HG03103 (cell line): ENCODE measurements around the gene GAS7.

Experiments
- ATAC-seq: cut with Tn5 transposase; IDR thresholded peaks from one replicate; pipeline ENCODE4 v1.9.1; 2021; ENCODE audit warnings: low read depth; ENCODE audit not compliant: unreplicated experiment

The GAS7 gene

DNA sequence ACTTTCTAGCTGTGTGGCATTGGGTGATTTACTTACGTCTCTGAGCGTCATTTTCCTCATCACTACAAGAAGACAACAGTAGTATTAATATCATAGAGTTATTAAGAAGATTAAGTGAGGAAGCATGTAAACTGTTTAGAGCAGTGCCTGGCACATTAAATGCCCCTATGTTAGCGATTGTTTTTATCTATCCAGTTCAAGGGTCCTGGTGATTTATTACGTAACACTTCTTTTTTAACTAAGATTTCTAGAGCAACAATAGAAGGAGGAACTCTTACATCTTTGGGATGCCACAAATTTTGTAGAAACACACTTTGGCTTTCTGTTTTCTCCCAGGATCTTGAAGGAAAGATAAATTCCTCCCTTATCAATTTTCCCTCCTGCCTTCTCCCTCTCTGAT lies 3.3 kb upstream of the GAS7 start:
- no peak for ATAC-seq

DNA sequence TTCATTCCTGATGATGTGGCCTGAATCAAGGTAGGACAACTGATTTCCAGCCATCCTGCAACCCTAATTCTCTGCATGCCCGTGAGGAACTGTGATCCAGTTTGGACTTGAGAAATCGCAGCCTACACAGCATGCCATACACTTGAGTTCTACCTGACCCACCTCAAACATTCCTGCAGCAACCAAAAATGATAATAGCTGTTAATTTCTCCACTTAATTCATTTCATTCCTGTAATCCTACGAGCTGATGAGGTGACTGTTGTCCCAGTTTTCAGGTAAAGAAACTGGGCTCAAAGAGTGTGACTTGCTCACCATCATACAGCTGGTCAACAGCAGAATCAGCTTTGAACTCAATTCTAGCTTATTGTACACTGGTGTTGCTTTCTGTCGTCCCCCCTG lies 2.2 kb upstream of the GAS7 start:
- no peak for ATAC-seq

DNA sequence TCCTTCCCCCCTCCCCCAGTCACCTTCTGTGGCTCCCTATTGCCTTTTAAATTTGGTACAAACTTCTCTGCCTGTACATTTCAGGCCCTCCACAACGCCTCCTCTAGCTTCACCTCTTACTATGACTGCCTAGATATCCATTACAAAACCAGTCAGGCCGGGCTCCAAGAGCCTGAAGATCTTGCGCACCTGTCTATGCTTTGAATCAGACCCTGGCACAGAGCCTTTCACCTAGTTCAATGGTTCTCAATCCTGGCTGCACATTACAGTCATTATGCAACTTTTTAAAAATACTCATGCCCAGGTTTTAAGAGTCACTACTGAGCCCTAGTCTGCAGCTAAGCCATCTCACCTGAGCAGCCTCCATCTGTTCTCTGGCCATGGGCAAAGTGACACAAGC lies 1.6 kb upstream of the GAS7 start:
- ATAC-seq: no peak

DNA sequence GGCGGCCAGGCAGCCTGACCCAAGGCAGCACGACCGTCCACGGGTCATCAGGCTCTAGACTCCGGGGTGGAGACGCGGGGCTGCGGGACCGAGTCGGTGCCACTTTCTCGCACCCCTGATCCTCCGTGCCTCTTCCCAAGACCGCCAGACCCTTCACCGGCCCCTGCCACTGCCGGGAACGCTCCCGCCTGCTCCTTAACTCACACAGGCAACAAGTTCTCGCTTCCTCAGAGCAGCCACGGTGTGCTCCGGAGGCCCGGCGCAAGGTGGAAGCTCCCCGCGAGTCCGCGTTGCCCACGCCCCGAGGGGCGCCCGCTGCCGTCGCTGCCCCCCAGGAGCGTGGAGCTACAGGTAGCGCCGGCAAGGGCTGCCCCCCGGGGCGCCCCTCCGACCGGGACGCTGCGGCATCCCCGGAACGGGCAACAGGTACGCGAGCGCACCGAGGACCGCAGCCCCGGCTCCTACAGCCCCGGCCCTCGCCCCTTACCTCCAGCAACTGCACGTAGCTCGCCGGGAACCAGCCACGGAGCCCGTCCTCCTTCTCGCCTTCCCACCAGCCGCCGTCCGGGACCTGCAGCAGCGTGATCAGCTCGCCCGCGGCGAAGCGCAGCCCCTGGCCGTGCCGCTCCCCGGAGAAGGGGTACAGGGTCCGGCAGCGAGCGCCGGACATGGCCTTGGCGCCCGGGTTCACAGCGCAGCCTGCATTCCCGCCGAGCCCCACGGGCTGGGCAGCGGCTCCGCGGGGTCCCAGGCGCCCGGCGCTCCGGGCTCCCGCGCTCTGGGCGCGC lies 491 bp downstream of the GAS7 start:
- ATAC-seq: no peak

DNA sequence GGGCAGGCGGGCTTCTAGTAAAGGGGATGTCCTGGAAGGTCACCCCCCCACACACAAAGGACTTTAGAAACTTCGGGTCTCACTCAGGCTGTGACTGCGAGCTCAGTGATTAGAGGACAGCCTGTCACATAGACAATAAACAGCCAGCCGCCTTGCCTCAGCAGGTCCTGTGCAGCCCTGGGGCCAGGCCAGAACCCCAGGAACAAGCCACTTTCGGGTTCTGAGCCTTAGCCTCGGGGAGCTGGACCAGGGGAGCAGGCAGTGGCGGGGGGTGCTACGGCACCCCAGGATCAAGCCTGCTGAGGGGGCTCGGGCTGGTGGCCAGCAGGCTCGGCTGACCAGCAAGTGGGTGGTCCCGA lies 1.1 kb downstream of the GAS7 start:
- ATAC-seq: no peak

DNA sequence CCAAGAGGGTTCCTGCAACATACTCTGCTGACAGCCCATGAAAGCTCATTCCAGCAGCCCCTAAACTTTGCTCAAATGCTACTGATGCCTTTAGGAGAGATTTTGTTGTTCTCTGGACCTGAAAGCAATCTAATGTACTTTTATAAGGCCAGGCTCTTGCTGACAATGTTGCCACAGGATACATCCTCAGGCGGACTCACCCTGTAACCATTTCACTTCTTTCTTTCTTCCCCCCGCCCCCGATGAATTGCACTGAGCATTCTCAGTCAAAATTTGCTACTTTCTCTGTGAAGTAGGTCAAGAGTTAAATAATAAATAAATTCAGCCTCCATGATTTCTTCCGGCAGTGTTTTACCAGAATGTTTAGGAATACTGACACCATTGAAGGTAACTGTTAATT lies 1.5 kb downstream of the GAS7 start:
- ATAC-seq: no peak

DNA sequence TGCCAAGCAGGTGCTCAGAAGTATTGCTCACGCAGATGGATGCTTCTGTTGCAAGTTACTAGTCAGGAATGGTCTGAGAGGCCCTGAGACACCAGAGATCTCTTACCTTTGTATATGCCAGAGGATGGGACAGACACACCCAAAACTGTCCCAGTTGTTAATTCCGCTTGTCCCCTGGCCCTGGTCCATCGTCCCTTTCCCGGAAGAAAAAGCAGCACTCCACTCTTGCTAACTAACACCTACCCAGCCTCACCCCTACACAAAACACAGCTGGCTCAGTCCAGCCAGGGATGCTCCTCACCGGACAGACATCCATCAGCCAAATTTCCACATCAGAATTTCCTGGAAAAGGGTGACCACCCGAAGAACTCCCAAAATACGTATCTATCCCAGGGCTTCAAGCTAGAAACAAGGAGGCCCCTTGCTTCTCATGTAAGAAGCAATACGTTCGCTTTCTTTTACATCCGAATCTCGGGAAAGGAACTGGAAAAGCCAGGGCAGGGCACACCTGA lies 2.0 kb downstream of the GAS7 start:
- no peak for ATAC-seq

DNA sequence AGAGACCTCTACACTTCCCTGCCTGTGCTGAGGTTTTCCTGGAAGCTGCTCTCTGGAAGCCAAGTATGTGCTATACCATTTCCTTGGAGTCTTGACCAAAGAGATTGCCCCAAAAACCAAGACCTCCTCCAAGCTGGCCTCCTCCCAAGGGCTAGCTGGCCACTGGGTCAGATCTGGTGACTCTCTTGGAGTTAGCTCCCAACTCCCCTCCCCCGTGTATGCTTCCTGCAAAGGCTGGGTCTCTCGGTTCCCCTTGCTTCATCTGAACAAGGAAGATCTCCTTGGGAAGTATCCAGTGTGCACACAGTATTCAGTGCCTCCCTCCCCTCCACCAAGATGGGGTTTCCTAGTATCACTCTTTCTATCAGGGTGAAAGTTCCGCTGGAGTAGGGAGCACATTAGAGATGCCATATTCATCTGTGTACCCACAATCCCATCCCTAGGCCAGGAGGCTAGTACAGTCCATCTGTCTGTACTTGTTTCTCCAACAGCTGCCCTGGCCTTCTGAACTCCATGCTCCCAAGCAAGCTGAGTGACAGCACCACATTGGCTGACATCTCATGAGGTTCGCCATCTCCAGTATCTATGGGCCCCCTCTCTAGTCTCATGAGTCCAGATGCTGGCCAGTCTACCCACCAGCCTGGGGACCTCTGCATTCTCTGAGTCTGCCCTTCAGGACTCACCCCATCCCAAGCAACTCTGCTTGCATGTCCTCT lies 3.2 kb downstream of the GAS7 start:
- ATAC-seq: no peak

DNA sequence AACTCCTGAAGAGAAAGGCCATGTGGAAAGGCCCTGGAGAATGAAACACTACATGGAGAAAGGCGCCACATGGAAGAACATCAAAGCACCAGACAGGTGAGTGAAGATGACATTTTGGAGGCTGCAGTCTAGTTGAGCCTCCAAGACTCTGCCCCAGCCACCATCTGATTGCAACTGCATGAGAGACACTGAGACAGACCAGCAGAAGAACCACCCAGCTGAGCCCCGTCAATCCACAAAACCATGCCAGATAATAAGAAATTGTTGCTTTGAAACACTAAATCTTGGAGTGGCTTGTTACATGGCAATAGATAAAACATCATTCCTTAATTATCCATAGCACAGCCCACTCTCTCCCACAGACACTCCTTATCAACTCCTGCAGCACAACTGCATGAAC lies 4.8 kb downstream of the GAS7 start:
- ATAC-seq: no peak

DNA sequence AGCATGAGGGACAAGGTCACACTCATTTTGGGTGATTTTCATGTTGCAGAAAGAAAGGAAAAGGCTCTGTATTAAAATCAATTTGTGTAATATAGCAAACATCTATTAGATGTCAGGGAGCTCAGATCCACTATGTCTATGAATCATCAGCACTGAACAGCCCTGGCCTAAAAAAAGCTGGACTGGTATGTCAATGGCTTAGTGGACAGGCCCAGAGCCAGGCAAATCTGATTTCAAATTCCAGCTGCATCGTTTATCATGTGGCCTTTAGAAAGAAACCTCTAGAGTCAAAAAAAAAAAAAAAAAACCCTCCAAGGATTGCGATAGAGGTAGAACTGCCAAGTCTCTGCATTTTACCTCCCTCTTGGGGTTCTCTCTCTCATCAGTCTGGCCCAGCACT lies 5.4 kb downstream of the GAS7 start:
- no peak for ATAC-seq

DNA sequence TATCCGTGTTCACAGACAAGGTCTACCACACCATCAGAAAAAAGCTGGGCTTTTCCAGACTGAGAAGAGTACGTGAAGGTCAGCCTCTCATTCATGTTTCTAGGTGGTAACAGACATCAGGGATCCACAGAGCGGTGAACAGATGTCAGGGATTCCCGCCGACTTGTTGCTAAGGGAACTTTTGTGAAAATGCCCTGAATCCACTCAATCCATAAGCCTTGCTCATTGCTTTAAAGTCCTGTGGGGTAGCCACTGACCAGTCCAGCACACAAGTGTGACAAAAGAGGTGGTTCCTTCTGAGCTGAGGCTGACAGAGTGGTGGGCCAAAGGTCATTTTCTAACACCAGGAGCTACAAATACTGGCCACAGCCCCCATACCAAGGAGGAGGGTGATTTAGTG lies 5.9 kb downstream of the GAS7 start:
- ATAC-seq: no peak

DNA sequence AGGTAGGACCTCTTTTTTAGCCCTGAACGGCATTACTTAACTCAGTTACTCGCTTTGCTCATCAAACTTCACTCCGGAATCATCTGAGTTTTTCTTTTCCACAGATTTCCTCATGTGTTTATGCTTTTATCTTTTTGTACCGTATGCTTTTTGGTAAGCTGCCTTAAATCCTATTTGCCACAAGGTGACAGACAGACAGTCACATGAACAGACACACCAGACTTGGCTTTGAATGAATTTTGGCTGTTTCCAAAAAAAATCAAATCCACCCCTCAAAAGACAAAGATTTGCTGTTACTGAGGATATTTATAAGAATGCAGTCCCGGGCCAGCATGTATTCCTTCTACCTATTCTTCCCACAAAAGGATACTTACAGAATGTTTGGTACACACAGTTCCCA lies 10.9 kb downstream of the GAS7 start:
- no peak for ATAC-seq

DNA sequence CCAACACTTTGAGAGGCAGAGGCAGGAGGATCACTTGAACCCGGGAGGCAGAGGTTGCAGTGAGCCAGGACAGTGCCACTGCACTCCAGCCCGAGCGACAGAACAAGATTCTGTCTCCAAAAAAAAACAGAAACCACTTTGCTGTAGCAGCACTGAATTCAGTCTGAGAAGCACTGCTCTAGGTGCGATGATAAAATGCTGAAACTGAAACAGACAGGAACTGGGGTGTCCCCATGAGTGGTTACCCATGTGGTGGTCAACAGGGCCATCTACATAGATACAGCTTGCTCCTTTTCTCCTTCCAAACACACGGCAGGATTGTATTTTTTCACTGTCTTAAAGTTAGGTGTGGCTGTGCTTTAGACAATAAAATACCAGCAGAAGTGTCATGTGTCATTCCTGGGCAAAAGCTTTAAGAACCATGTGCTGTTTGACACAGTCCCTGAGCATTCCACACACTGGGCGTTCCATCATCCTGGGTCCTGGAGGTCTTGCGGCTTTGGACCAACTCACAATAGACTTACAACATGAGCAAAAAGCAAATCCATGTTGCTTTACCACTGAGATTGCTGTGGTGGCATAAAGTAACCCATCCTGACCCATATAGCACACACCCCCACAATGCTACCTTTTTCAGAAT lies 11.5 kb downstream of the GAS7 start:
- no peak for ATAC-seq

DNA sequence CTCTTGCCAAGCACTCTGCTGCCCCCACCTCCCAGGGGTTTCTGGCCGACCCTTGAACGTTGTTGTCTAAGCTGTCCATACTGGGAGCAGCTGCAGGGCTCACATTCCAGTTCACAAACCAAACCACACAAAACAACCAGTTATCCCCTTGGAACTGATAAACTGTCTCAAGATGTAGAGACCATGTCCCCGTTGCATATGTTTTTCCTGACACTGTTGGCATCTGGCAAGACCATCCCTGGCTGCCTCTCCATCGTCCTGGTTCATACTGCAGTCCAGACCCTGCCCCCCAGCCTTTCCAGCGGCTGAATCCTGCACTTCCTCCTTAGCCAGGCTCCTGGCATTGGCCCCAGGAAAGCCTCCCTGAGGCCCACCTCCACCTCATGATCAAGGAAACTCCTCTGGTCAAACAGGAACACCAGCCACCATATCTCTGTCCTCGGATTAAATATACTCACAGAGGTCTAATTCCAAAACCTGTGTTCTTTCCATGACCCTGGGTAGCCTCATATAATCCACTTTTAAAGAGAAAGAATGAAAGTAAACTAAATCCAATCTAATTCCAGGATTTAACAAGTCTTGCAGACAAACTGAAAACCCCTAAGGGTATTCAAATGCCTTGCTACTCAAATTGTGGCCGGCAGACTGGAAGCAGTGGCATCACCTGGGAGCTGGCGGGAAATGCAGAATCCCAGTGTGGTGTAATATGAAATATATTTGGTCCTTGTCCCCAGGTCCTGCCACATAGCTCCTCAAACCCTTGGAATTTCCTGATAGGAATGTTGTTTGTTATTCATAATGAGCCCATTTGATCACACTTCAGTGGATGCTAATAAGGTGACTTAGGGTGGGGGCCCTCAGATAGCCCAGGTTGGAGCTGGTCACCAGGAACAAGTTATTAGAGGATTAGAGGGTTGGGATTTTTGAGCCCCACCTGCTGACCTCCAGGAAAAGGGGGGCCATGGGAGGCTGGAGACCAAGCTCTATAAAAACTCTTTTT lies 14.2 kb downstream of the GAS7 start:
- no peak for ATAC-seq

DNA sequence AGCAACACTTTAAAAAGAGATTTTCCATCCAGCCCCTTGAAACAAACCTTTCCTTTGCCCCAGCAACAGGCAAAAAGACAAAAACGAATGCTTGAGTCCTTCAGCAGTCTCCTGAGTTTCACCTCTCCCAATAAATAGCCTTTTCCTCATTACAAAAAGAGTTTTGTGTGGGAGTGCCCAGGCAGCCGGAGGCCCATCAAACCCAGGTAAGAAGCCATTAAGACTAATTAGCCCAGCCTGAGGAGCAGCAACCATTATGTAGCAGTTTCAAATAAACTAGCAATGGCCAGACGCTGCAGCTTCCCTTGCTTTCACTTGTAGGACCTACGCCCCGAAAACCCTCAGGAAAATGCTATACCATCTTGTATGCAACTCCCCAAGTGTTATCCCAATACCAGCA lies 15.6 kb downstream of the GAS7 start:
- ATAC-seq: no peak

DNA sequence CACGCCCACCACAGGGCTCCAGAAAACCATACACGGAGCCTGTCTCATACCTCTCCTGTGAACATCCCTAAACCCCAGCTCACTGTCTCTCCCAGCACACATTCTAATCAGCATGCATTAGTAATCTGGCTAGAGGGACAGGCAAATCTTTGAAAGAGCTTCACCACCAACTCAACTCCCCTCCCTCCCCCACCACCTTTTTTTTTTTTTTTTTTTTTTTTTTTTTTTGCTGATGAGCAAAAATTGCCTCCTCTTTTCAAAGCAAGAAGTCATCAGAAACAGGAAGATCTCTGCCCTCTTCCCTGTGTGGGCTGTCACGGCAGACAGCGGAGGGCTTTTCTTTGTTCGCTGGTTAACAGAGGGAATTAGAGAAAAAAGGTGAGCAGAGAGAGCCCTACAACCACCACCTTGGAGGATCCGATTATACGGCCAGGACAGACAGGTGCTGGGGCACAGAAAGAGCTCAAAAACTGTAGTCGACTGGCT lies 19.9 kb downstream of the GAS7 start:
- ATAC-seq: no peak

DNA sequence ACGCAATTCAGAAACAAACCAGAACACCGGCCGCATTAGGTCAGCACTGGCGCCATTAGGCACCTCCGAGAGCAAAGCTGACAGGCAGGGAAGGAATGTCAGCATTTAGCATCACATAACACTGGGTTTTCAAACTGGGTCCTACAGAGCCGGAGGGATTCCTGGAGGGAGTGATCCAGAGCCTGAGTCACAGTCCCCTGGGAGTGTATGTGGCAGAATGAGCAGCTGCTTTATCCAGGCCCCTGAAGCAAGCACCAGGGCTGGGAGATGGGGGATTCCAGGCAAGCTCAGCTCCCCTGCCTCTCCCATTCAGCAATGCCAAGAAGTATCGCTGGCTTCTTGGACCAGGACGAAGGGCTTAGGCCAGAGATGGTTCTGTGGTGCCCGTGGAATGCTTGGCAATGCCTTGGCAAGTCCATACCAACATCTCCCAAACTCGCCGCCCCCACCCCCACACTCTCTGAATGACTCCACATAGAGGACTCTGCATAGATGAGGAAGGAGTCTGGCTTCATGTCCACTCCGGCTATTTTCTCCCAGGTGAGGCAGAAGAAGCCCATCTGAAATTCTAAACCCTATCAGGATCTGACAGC lies 20.4 kb downstream of the GAS7 start:
- no peak for ATAC-seq

DNA sequence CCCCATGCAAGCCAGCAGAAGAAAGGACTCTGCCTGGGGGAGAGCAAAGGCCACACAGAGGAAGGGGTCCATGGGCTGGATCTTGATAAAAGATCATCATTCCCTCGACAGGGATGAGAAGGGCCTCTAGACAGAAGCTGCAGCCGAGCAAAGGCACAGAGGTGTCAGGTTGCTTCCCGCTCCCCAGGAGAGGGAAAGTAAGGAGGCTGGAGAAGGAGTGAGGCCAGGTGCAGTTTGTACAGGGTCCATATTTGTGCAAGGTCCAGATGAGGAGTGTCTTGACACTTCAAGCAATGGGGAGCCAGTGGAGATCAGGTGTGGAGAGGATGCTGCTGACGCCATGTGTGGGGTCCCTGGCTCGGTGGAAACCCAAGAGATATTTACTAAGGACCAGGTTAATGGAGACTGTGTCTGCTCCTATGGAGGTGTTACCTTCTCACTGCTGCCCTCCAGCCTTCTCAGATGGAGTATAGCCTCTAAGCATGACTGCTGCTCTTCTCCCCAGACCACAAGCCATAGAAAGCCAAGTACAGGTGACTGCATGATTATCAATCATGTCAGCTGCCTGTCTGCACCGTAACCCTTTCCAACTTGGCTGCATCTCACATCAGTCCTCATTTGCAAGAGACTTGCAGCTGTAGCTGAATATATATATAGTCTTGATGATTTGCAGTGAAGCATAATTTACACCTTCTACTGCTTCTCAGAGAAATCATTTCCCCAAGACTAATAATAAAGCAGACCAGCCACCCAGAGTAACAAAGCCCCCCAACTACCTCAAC lies 21.1 kb downstream of the GAS7 start:
- ATAC-seq: no peak

DNA sequence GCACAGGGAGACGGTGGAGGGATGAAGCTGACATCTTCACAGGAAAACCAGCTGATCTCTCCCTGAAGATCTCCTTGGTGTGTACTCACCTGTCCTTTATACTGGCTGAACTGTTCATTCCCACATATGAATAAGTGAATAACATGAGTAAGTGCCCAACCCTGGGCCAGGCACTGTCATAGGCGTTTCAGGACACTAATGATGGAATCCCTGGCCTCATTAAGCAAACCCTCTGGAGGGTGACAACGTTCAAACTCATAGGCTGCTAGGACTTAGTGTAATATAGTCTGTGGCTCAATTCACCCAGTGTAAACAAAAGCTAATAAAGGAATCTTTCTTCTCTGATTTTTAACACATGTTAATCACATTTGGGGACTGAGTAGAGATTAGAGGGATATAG lies 24.5 kb downstream of the GAS7 start:
- ATAC-seq: no peak
